HCT116 (cell line): ENCODE data around the gene PGGHG. TPM values are rescaled to one million over a fixed set of nuclear protein-coding genes. Genes with fewer than 3 reads are reported as not detected.
A peak's percentile ranks its signal among the peaks of the same experiment; 100 is the strongest.
"Not testable (repeated sequence)": the region's sequence is repeated elsewhere in the genome, so short reads cannot be mapped to it uniquely, and the experiment has no call there.

ENCODE experiments used
- ATAC-seq: fragments of 200-7000 bp; cut with Tn5 transposase; 2 replicates; pipeline ENCODE4 v1.9.1; 2020; ENCODE audit warnings: mild to moderate bottlenecking, moderate library complexity
- BruUV-seq: library from RNA; stranded (reverse); fragments of 400-500 nt; replicated peaks from 2 replicates; lab custom pipeline; 2021; lab: Mats Ljungman, UMichigan
- CTCF ChIA-PET: fragments of 300-600 bp; sonication (Branson Sonifier 250); formaldehyde crosslinking; loops from one replicate; lab custom pipeline; 2021; ENCODE audit warnings: antibody characterized with exemption; lab: Charles Lee
- POLR2A ChIA-PET: fragments of 300-600, 350-600 bp; sonication (Branson Sonifier 250); formaldehyde crosslinking; loops from one replicate; lab custom pipeline; 2021; ENCODE audit warnings: antibody characterized with exemption; lab: Charles Lee
- RAD21 ChIA-PET, 2 experiments: fragments of 300-600 bp; sonication (Branson Sonifier 250); formaldehyde crosslinking; loops; one replicate each; lab custom pipeline; 2023; ENCODE audit warnings: low total read pairs in 2 of 2; ENCODE audit not compliant: uncharacterized antibody in 2 of 2, unreplicated experiment in 2 of 2, low non-redundant PET in 1 of 2; lab: Charles Lee
- DNase-seq: peaks from one replicate; pipeline ENCODE4 v3.0.0-alpha.2; 2010; ENCODE audit warnings: low read depth, low spot score
- H2AFZ ChIP-seq: fragments of 200-600 bp; shearing (Covaris generic), sonication (generic); 2 replicates; pipeline ENCODE4 v1.6.1; 2017; ENCODE audit warnings: low read depth, mixed run types, mixed read lengths, antibody characterized with exemption, low read length; ENCODE audit not compliant: poor library complexity, severe bottlenecking
- H3K27ac ChIP-seq: 2 replicates; pipeline ENCODE4 v1.5.1; 2012; ENCODE audit warnings: low read depth, low read length
- H3K27me3 ChIP-seq: fragments of 200-600 bp; sonication (generic); 2 replicates; pipeline ENCODE4 v1.6.1; 2016; ENCODE audit warnings: mixed run types, low read length, mixed read lengths; ENCODE audit not compliant: insufficient read depth
- H3K36me3 ChIP-seq, 2 experiments: fragments of 200-500 bp in 1 of 2; fragments of 200-600 bp in 1 of 2; sonication (Bioruptor generic) in 1 of 2; sonication (generic) in 1 of 2; 2 replicates each; pipeline versions ENCODE4 v1.5.1 to v1.6.1; 2014 to 2016; ENCODE audit warnings: low read length in 2 of 2, inconsistent platforms in 1 of 2, mixed read lengths in 1 of 2, mixed run types in 1 of 2; ENCODE audit not compliant: insufficient read depth in 2 of 2, control insufficient read depth in 1 of 2
- H3K4me1 ChIP-seq, 2 experiments: fragments of 200-600 bp in 1 of 2; sonication (generic) in 1 of 2; 2 replicates each; pipeline versions ENCODE4 v1.5.1 to v1.6.1; 2012 to 2017; ENCODE audit warnings: low read length in 2 of 2, inconsistent platforms in 1 of 2, mild to moderate bottlenecking in 1 of 2, mixed read lengths in 1 of 2, mixed run types in 1 of 2, moderate library complexity in 1 of 2; ENCODE audit not compliant: insufficient read depth in 2 of 2, control insufficient read depth in 1 of 2
- H3K4me2 ChIP-seq: fragments of 200-600 bp; sonication (generic); 2 replicates; pipeline ENCODE4 v1.6.1; 2017; ENCODE audit warnings: mixed run types, low read length, mixed read lengths
- H3K4me3 ChIP-seq, 2 experiments: fragments of 200-600 bp in 1 of 2; sonication (generic) in 1 of 2; replicated peaks in 1 of 2; 2 replicates each; pipeline ENCODE4 v1.5.1; 2011 to 2016; ENCODE audit warnings: low read length in 2 of 2, control low read depth in 1 of 2, low read depth in 1 of 2, mild to moderate bottlenecking in 1 of 2, mixed read lengths in 1 of 2, mixed run types in 1 of 2
- H3K79me2 ChIP-seq: fragments of 200-600 bp; sonication (generic); 2 replicates; pipeline ENCODE4 v1.6.1; 2017; ENCODE audit warnings: mild to moderate bottlenecking, mixed run types, low read length, moderate library complexity, mixed read lengths; ENCODE audit not compliant: insufficient read depth
- H3K9ac ChIP-seq: fragments of 200-600 bp; sonication (generic); 2 replicates; pipeline ENCODE4 v1.6.1; 2016; ENCODE audit warnings: low read length, mixed read lengths
- H3K9me2 ChIP-seq: fragments of 200-600 bp; sonication (generic), shearing (Covaris generic); 2 replicates; pipeline ENCODE4 v1.6.1; 2017; ENCODE audit warnings: mixed run types, mild to moderate bottlenecking, moderate library complexity; ENCODE audit not compliant: insufficient read depth
- H3K9me3 ChIP-seq, 2 experiments: fragments of 200-500 bp in 1 of 2; fragments of 200-600 bp in 1 of 2; sonication (Bioruptor generic) in 1 of 2; sonication (generic) in 1 of 2; 2 replicates each; pipeline ENCODE4 v1.6.1; 2014 to 2017; ENCODE audit warnings: low read length in 2 of 2, mixed read lengths in 2 of 2, inconsistent platforms in 1 of 2, low read depth in 1 of 2, mild to moderate bottlenecking in 1 of 2, mixed run types in 1 of 2, moderate library complexity in 1 of 2; ENCODE audit not compliant: control insufficient read depth in 1 of 2, insufficient read depth in 1 of 2
- H4K20me1 ChIP-seq: fragments of 200-600 bp; sonication (generic), shearing (Covaris generic); 2 replicates; pipeline ENCODE4 v1.6.1; 2017; ENCODE audit warnings: mixed run types, mild to moderate bottlenecking, moderate library complexity; ENCODE audit not compliant: insufficient read depth
- POLR2AphosphoS5 ChIP-seq: IDR thresholded peaks from 2 replicates; pipeline ENCODE4 v1.6.1; 2011; ENCODE audit warnings: mild to moderate bottlenecking, low read depth, low read length, moderate library complexity
- intact Hi-C: fragments of 100-400 bp; cut with micrococcal nuclease; formaldehyde crosslinking; loops from 2 replicates; pipeline ENCODE4 v1.10.0; 2022
- total RNA-seq: library from RNA; stranded (reverse); gene quantifications from one replicate; pipeline ENCODE4 v1.2.1, GENCODE V29; 2021; ENCODE audit not compliant: unreplicated experiment

PGGHG gene
- total RNA-seq, 1 experiment from 2014 or later: 57.5 TPM

DNA sequence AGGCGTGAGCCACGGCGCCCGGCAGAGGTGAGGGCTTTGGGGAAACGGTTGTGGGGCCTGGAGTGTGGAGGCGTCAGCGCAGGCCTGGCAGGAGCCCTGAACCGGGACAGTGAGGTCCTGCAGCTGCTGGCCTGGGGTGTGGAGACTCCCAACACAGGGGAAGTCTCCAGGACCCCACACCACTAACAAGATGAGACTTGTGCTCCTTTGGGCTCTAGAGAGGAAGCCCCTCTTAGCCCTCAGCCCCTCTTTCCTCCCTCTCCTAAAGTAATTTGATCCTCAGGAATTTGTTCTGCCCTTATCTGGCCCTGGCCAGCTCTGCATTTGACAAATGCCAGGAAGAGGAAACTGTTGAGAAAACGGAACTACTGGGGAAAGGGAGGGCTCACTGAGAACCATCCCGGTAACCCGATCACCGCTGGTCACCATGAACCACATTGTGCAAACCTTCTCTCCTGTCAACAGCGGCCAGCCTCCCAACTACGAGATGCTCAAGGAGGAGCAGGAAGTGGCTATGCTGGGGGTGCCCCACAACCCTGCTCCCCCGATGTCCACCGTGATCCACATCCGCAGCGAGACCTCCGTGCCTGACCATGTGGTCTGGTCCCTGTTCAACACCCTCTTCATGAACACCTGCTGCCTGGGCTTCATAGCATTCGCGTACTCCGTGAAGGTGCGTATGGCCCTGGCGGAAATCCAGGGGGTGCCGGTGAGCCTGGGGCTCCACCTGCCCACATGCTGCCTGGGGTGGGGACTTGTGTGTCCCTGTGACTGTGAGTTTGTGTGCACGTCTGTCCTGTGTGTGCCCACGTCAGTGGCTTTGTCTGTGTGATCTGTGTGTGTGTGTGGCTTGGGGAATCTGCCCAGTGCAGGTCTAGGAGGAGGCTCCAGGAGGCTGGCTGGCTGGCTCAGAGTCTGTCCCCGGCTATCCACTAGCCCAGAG, 19.1 kb downstream of the PGGHG start, which contains the start of gene IFITM2:
TSS of gene IFITM2 (plus strand) at position 51 of the 943 bp plus-strand sequence. CDS start at position 428, 377 bp downstream.
- TF ChIP-seq POLR2AphosphoS5: peak; percentile 50
- ChIA-PET POLR2A (interaction anchor here (0.7 to 1.0 kb wide), 2 partner anchors 9 to 13 kb away, joined by 3 read pairs; partner anchors contain the start of genes IFITM3 and IFITM5), CTCF (interaction anchor here (0.7 to 1.1 kb wide), 3 partner anchors 9 to 99 kb away, joined by 3 to 8 read pairs (median 5); no protein-coding TSS in a partner anchor)
- intact Hi-C loops: loop anchor here (10.0 kb wide), 1 partner anchor 87 kb away; the partner anchor contains the start of gene PKP3
- TSS peak; percentile 90 for BruUV-seq
- DNase-seq, RAD21 ChIA-PET, H2AFZ ChIP-seq, H3K9me2 ChIP-seq, H3K79me2 ChIP-seq, H4K20me1 ChIP-seq, H3K27me3 ChIP-seq, H3K36me3 ChIP-seq, H3K9me3 ChIP-seq: not testable (repeated sequence)
- peak within 1 kb of the TSS; percentile 80 for H3K4me2 ChIP-seq
- H3K9ac ChIP-seq: peak within 1 kb of the TSS; percentile 61
- peaks cover 13 to 24% of the 10 kb centered on the region in 2 experiments for H3K4me1 ChIP-seq
- peak within 1 kb of the TSS; percentile 62 for H3K27ac ChIP-seq
- H3K4me3 ChIP-seq: peak within 1 kb of the TSS; percentile 59 to 68
- ATAC-seq: peak; percentile 57

- H3K36me3 ChIP-seq, H2AFZ ChIP-seq, H3K9me3 ChIP-seq, DNase-seq, H3K79me2 ChIP-seq, H3K9me2 ChIP-seq, POLR2A ChIA-PET, H3K27me3 ChIP-seq, RAD21 ChIA-PET, BruUV-seq, H4K20me1 ChIP-seq: not testable (repeated sequence)
- intact Hi-C loops: loop anchor here (10.0 kb wide), 1 partner anchor 86 kb away; the partner anchor contains the start of gene PKP3
- CTCF ChIA-PET: interaction anchor here (1.0 to 1.1 kb wide), 2 partner anchors 8 to 10 kb away, joined by 3 to 5 read pairs; no protein-coding TSS in a partner anchor
- peak overlapping the region; percentile 80 for H3K4me2 ChIP-seq
- peaks cover 21 to 33% of the 10 kb centered on the region in 2 experiments for H3K4me1 ChIP-seq
- H3K9ac ChIP-seq: peak overlapping the region; percentile 61
- ATAC-seq: peak; percentile 16
- H3K4me3 ChIP-seq: peak overlapping the region; percentile 59 to 68
- peak overlapping the region; percentile 62; the same call in 1 of the 2 replicates for H3K27ac ChIP-seq
Observed at GRCh38 chr11:308740-309665, 20.1 kb downstream of the PGGHG start.

DNA sequence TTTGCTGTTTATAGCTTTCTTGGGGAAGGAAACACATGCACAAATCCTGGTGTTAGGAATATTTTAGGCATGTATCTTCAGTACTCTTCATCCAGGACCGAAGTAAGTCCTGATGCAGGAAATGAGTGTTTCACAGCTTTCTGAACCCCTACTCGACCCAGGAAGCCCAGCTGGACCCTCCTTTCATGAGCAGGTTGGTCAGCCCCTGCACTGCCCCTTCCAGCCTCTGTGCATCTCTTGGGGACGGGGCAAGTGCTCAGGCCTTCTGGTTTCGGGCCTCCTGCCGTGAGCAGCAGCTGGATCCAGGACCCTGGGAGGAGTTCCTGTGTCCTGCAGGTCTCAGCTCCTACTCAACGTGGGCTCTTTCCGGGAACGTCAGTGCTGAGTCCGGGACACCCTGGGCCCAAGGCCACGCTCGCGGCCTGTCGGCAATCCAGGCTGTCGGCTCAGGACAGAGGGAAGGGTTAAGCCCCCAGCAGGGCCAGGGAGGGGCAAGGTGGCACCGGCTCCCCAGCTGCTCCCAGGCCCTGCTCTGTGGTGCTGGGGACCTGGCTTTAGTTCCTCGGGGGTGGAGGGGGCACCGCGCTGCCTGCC, 21.1 kb downstream of the PGGHG start:
- H3K27me3 ChIP-seq, H2AFZ ChIP-seq, H4K20me1 ChIP-seq, BruUV-seq, H3K9ac ChIP-seq, H3K27ac ChIP-seq, H3K79me2 ChIP-seq, H3K9me3 ChIP-seq, RAD21 ChIA-PET, POLR2A ChIA-PET, H3K9me2 ChIP-seq, DNase-seq, H3K36me3 ChIP-seq, H3K4me3 ChIP-seq: not testable (repeated sequence)
- ATAC-seq: peak; percentile 5; the same call in 1 of the 2 replicates
- H3K4me1 ChIP-seq: peaks cover 23 to 35% of the 10 kb centered on the region in 2 experiments
- CTCF ChIA-PET: interaction anchor here (1.0 kb wide), 1 partner anchor 9 kb away, joined by 3 read pairs; no protein-coding TSS in a partner anchor
- intact Hi-C loops: loop anchor here (10.0 kb wide), 1 partner anchor 85 kb away; the partner anchor contains the start of gene PKP3
- H3K4me2 ChIP-seq: peak overlapping the region; percentile 80
